GM23338 (cell line): Measurements from ENCODE around the gene TAGLN2. TPM values are rescaled to one million over a fixed set of nuclear protein-coding genes. Genes with fewer than 3 reads are reported as not detected.

ENCODE experiments used
- ATAC-seq: fragments of 200-7000 bp; cut with Tn5 transposase; 3 replicates; pipeline ENCODE4 v1.9.1; 2020
- DNase-seq: peaks from one replicate; pipeline ENCODE4 v3.0.0-alpha.2; 2015; ENCODE audit warnings: low spot score
- H2AFZ ChIP-seq: fragments of 200-600 bp; sonication (generic); 2 replicates; pipeline ENCODE4 v1.8.0; 2016; ENCODE audit warnings: antibody characterized with exemption, mild to moderate bottlenecking, moderate library complexity
- H3F3A ChIP-seq: fragments of 200-600 bp; sonication (generic); replicated peaks from 2 replicates; pipeline ENCODE4 v1.8.0; 2017; ENCODE audit warnings: antibody characterized with exemption, mixed run types, low read depth
- H3K27ac ChIP-seq: fragments of 200-600 bp; sonication (generic); 2 replicates; pipeline ENCODE4 v1.6.1; 2016; ENCODE audit warnings: low read depth
- H3K27me3 ChIP-seq: fragments of 200-600 bp; sonication (generic); 2 replicates; pipeline ENCODE4 v1.8.0; 2016; ENCODE audit warnings: mild to moderate bottlenecking, mixed run types, moderate library complexity; ENCODE audit not compliant: insufficient read depth
- H3K36me3 ChIP-seq: fragments of 200-600 bp; sonication (generic); 2 replicates; pipeline ENCODE4 v1.8.0; 2016; ENCODE audit warnings: mild to moderate bottlenecking; ENCODE audit not compliant: insufficient read depth
- H3K4me1 ChIP-seq: fragments of 200-600 bp; sonication (generic); 2 replicates; pipeline ENCODE4 v1.8.0; 2016; ENCODE audit warnings: mild to moderate bottlenecking, moderate library complexity; ENCODE audit not compliant: insufficient read depth
- H3K4me2 ChIP-seq: fragments of 200-600 bp; sonication (generic); 2 replicates; pipeline ENCODE4 v1.7.1; 2017; ENCODE audit warnings: mixed run types
- H3K4me3 ChIP-seq: fragments of 200-600 bp; sonication (generic); 2 replicates; pipeline ENCODE4 v1.6.1; 2016; ENCODE audit warnings: mixed run types
- H3K79me2 ChIP-seq: fragments of 200-600 bp; sonication (generic); replicated peaks from 2 replicates; pipeline ENCODE4 v1.8.0; 2017; ENCODE audit warnings: mild to moderate bottlenecking; ENCODE audit not compliant: insufficient read depth
- H3K9me2 ChIP-seq: fragments of 200-600 bp; sonication (generic); 2 replicates; pipeline ENCODE4 v1.8.0; 2017; ENCODE audit not compliant: insufficient read depth
- H4K20me1 ChIP-seq: fragments of 200-600 bp; sonication (generic); replicated peaks from 2 replicates; pipeline ENCODE4 v1.8.0; 2017; ENCODE audit warnings: mild to moderate bottlenecking; ENCODE audit not compliant: insufficient read depth
- H3K27ac Mint-ChIP-seq: 2 replicates; pipeline ENCODE4 v1.8.0; 2020; ENCODE audit warnings: inconsistent platforms, mild to moderate bottlenecking, moderate library complexity, mixed read lengths
- H3K27me3 Mint-ChIP-seq: 3 replicates; pipeline ENCODE4 v1.8.0; 2022; ENCODE audit warnings: low read depth, mild to moderate bottlenecking, moderate library complexity, mixed read lengths, inconsistent platforms; ENCODE audit not compliant: insufficient read depth, poor library complexity
- H3K36me3 Mint-ChIP-seq: 3 replicates; pipeline ENCODE4 v1.8.0; 2021; ENCODE audit warnings: low read depth, mild to moderate bottlenecking, inconsistent platforms, moderate library complexity, mixed read lengths
- H3K4me1 Mint-ChIP-seq: 3 replicates; pipeline ENCODE4 v1.8.0; 2020; ENCODE audit warnings: mild to moderate bottlenecking, inconsistent platforms, mixed read lengths
- H3K4me3 Mint-ChIP-seq: 3 replicates; pipeline ENCODE4 v1.8.0; 2021; ENCODE audit warnings: moderate library complexity, mild to moderate bottlenecking, inconsistent platforms, mixed read lengths
- H3K9me3 Mint-ChIP-seq: 3 replicates; pipeline ENCODE4 v1.8.0; 2020; ENCODE audit warnings: moderate library complexity, mild to moderate bottlenecking, inconsistent platforms, mixed read lengths
- CREB1 ChIP-seq: fragments of 250-450 bp; sonication (Bioruptor Pico); IDR thresholded peaks from 2 replicates; pipeline ENCODE4 v1.5.0; 2020; ENCODE audit warnings: low read depth, mild to moderate bottlenecking, moderate library complexity
- ETS1 ChIP-seq: IDR thresholded peaks from 2 replicates; pipeline ENCODE4 v1.6.1; 2016; ENCODE audit warnings: antibody characterized with exemption
- POLR2AphosphoS5 ChIP-seq: IDR thresholded peaks from 2 replicates; pipeline ENCODE4 v1.6.1; 2016; ENCODE audit warnings: antibody characterized with exemption, low read depth
- REST ChIP-seq: IDR thresholded peaks from one replicate; pipeline ENCODE4 v1.6.1; 2018; ENCODE audit warnings: antibody characterized with exemption; ENCODE audit not compliant: unreplicated experiment
- long read RNA-seq: library from polyadenylated mRNA; unstranded; transcript quantifications from one replicate; pipeline ENCODE4 v2.0.0, GENCODE V29; 2020; ENCODE audit not compliant: unreplicated experiment
- polyA plus RNA-seq: library from polyadenylated mRNA; unstranded; fragments of >200 nt; fragmentation: Nextera tagmentation; extraction: Ambion mirVana; gene quantifications from 2 replicates; pipeline ENCODE4 v1.2.1, GENCODE V29; 2016
- total RNA-seq: library from RNA; depleted of rRNA; stranded (reverse); fragments of >200 nt; shearing (Covaris generic); gene quantifications from 2 replicates; pipeline ENCODE4 v1.2.3, GENCODE V29; 2014; rRNA removed
- TF ChIP-seq, protein P1 (sequence below): fragments of 250-450 bp; sonication (Bioruptor Pico); IDR thresholded peaks from 2 replicates; pipeline ENCODE4 v1.5.0; 2020; ENCODE audit warnings: mild to moderate bottlenecking, moderate library complexity

Gene TAGLN2
- total RNA-seq = 55.4 and 60.1 TPM in 2 replicates
- 53.7 and 58.2 TPM in 2 replicates for polyA plus RNA-seq
- long read RNA-seq, transcript TAGLN2-203 (5 exons, 1,604 nt) = major isoform, 68 of 77 reads
- long read RNA-seq, partial matches to known transcripts = 3 of 77 reads
- long read RNA-seq, other reads (novel, unspliced or antisense) = 5 of 77 reads

DNA sequence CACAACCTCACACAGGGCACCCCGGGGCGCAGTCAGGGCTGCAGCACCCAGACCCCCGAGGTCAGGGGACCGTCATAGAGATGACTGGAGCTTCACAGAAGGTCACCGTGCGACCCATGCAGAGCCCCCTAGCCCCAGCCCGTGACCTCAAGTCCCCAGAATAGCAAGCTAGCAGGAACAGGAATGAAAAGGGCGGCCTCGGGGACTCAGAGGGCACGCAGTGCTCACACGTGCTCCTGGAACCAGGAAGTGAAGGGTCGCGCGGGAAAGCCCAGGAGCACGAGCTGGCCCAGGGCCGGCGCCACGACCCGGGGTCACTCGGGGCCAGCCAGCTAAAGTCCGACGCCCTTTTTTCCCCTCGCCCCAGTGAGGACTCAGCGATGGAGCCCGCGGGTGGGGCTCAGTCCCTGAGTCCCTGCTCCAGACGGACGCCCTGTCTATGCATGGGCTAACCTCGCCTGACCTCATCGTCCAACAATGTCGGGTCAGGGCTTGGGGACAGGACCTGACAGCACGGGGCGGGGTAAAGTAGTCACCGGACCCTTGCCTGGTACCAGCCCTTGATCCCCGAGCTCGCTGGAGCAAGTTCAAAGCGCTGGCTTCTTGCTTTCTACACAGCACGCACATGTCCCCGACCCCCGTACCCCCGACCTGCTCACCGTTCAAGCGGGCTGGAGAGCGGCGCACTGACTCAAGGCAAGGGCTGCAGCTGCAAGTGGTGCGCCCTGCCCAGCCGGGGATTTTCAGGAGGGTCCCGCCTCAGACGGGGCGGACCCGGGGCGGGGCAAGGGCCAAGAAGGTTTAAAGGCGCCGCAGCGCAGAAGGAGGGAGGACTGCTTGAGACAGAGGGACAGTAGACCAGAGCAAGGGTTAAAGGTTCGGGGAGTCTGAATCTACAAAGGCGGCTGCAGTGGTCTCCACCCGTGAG is at the start of gene TAGLN2:
Gene TAGLN2, minus strand, starts transcription at position 717 of the 928 bp plus-strand sequence. CDS start 4,998 bp downstream, outside the sequence.
- DNase-seq (peak; percentile 95), ATAC-seq (peak; percentile 78)
- peaks cover 19% of the 10 kb centered on the region for H3K4me1 ChIP-seq
- Mint-ChIP-seq H3K36me3 (peaks cover 23% of the 10 kb centered on the region), H3K27ac (no peak within 1 kb of the TSS; the same call in 1 of the 2 replicates), H3K4me1 (peaks cover 36% of the 10 kb centered on the region), H3K27me3 (peaks cover 17% of the 10 kb centered on the region), H3K9me3 (no peaks in the 10 kb centered on the region; the same call in 2 of the 3 replicates), H3K4me3 (peak within 1 kb of the TSS; percentile 88)
- H3K4me2 ChIP-seq = peak within 1 kb of the TSS; percentile 80
- peak within 1 kb of the TSS; percentile 62 for H3K4me3 ChIP-seq
- no peaks in the 10 kb centered on the region for H3F3A ChIP-seq
- peaks cover 20% of the 10 kb centered on the region for H3K27me3 ChIP-seq
- H3K36me3 ChIP-seq = no peaks in the 10 kb centered on the region
- TF ChIP-seq CREB1 (CRISPR knock-in tag) (0 out of 2 replicates have a peak, but pooled peaks have one; percentile 1), ETS1 (no peak), REST (no peak), POLR2AphosphoS5 (peak; percentile 88)
- TF ChIP-seq, protein P1, sequence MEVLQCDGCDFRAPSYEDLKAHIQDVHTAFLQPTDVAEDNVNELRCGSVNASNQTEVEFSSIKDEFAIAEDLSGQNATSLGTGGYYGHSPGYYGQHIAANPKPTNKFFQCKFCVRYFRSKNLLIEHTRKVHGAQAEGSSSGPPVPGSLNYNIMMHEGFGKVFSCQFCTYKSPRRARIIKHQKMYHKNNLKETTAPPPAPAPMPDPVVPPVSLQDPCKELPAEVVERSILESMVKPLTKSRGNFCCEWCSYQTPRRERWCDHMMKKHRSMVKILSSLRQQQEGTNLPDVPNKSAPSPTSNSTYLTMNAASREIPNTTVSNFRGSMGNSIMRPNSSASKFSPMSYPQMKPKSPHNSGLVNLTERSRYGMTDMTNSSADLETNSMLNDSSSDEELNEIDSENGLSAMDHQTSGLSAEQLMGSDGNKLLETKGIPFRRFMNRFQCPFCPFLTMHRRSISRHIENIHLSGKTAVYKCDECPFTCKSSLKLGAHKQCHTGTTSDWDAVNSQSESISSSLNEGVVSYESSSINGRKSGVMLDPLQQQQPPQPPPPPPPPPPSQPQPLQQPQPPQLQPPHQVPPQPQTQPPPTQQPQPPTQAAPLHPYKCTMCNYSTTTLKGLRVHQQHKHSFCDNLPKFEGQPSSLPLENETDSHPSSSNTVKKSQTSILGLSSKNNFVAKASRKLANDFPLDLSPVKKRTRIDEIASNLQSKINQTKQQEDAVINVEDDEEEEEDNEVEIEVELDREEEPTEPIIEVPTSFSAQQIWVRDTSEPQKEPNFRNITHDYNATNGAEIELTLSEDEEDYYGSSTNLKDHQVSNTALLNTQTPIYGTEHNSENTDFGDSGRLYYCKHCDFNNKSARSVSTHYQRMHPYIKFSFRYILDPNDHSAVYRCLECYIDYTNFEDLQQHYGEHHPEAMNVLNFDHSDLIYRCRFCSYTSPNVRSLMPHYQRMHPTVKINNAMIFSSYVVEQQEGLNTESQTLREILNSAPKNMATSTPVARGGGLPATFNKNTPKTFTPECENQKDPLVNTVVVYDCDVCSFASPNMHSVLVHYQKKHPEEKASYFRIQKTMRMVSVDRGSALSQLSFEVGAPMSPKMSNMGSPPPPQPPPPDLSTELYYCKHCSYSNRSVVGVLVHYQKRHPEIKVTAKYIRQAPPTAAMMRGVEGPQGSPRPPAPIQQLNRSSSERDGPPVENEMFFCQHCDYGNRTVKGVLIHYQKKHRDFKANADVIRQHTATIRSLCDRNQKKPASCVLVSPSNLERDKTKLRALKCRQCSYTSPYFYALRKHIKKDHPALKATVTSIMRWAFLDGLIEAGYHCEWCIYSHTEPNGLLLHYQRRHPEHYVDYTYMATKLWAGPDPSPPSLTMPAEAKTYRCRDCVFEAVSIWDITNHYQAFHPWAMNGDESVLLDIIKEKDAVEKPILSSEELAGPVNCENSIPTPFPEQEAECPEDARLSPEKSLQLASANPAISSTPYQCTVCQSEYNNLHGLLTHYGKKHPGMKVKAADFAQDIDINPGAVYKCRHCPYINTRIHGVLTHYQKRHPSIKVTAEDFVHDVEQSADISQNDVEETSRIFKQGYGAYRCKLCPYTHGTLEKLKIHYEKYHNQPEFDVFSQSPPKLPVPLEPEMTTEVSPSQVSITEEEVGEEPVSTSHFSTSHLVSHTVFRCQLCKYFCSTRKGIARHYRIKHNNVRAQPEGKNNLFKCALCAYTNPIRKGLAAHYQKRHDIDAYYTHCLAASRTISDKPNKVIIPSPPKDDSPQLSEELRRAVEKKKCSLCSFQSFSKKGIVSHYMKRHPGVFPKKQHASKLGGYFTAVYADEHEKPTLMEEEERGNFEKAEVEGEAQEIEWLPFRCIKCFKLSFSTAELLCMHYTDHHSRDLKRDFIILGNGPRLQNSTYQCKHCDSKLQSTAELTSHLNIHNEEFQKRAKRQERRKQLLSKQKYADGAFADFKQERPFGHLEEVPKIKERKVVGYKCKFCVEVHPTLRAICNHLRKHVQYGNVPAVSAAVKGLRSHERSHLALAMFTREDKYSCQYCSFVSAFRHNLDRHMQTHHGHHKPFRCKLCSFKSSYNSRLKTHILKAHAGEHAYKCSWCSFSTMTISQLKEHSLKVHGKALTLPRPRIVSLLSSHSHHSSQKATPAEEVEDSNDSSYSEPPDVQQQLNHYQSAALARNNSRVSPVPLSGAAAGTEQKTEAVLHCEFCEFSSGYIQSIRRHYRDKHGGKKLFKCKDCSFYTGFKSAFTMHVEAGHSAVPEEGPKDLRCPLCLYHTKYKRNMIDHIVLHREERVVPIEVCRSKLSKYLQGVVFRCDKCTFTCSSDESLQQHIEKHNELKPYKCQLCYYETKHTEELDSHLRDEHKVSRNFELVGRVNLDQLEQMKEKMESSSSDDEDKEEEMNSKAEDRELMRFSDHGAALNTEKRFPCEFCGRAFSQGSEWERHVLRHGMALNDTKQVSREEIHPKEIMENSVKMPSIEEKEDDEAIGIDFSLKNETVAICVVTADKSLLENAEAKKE (CRISPR knock-in tag) = no peak
- H3K9me2 ChIP-seq = no peaks in the 10 kb centered on the region
- no peak within 1 kb of the TSS for H3K27ac ChIP-seq
- peak within 1 kb of the TSS; percentile 94 for H2AFZ ChIP-seq
- H4K20me1 ChIP-seq = no peaks in the 10 kb centered on the region; the same call in 1 of the 2 replicates
- no peaks in the 10 kb centered on the region; the same call in 1 of the 2 replicates for H3K79me2 ChIP-seq
